Measurements from ENCODE around the gene DTNB. TPM values are rescaled to one million over a fixed set of nuclear protein-coding genes. Genes with fewer than 3 reads are reported as not detected.

The DTNB gene
- total and polyA plus RNA-seq, 8 donors, result 10.5 to 70.0 (median 33.7) TPM

- Histone ChIP-seq H3K4me3 (no peak overlapping the region), H3K27me3 (no peaks in the 10 kb centered on the region), H3K4me1 (peaks cover 0 to 5% (median 2%) of the 10 kb centered on the region in 4 donors), H3K9me3 (no peaks in the 10 kb centered on the region), H3K27ac (no peak overlapping the region), H3K36me3 (peaks cover 0 to 1% (median under 1%) of the 10 kb centered on the region in 4 donors)
- intact Hi-C loops (cut with DNase I; ENCODE audit: low total_unique reads), result no loop called here
- DNase-seq, result no peak
- WGBS, 5 donors, result 68 to 76% (median 71%) methylated on average over 3 of the region's 3 CpGs
- no peak for TF ChIP-seq EP300 (IDR thresholded peaks at IDR 0.05)
- TF ChIP-seq CTCF (IDR thresholded peaks at IDR 0.05), result no peak
- TF ChIP-seq POLR2A (IDR thresholded peaks at IDR 0.05), result no peak
- TF ChIP-seq POLR2AphosphoS5 (IDR thresholded peaks at IDR 0.05), result no peak
Measured at GRCh38 chr2:25585189-25585588, 88.2 kb downstream of the DTNB start.

DNA sequence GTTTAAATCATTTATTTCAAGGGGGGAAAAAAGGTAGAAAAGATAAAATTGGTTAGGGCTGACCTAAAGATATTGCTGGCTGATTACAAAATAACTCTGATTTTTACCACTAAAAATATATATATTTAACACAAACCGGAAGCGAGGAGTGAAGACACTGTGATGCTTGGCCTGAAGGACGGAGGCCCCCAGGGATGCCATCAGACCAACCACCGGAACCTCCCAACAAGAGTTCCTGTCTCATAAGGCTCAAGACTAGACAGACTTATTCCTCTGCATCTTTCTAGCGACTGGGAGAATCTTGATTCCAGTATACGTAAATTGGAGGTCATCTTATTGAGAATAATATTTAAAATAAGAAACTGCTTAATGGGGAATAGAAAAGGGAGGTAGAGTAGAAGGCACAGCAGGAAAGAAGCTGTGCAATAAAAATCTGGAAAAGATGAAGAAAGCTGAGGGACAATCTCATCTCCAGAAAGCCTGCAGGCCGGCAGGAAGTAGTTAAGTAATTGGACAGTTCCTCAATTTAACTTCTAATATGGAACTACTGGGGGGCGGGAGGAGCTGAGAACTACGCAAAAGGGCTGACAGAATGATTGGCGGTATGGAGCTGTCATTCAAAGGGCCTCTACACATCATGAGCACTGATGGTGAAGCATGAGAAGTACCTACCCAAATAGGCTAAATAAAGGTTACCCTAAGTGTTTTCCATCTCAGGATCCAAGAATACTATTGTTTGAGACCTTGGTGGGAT is 91.1 kb downstream of the DTNB start:
- Histone ChIP-seq H3K36me3 (peaks cover 0 to 8% (median 2%) of the 10 kb centered on the region in 4 donors), H3K27ac (no peak overlapping the region), H3K9me3 (no peaks in the 10 kb centered on the region), H3K27me3 (no peaks in the 10 kb centered on the region), H3K4me3 (no peak overlapping the region), H3K4me1 (peaks cover 0 to 5% (median 2%) of the 10 kb centered on the region in 4 donors)
- TF ChIP-seq CTCF (IDR thresholded peaks at IDR 0.05) (no peak), POLR2AphosphoS5 (IDR thresholded peaks at IDR 0.05) (no peak), POLR2A (IDR thresholded peaks at IDR 0.05) (no peak)
- intact Hi-C loops (cut with DNase I; ENCODE audit: low total_unique reads), result no loop called here
- DNase-seq, result no peak
- WGBS, 5 donors, result 90 to 95% (median 92%) methylated on average over 10 of the region's 10 CpGs

GRCh38 chr2:25576596-25576995 is 96.8 kb downstream of the DTNB start:
- no peak overlapping the region for H3K4me3 ChIP-seq
- WGBS, 5 donors, result 70 to 82% (median 81%) methylated on average over 7 of the region's 7 CpGs
- no peaks in the 10 kb centered on the region for H3K9me3 ChIP-seq
- DNase-seq, result no peak
- peaks cover 0 to 10% (median 6%) of the 10 kb centered on the region in 4 donors for H3K36me3 ChIP-seq
- no peak overlapping the region for H3K27ac ChIP-seq
- TF ChIP-seq CTCF (IDR thresholded peaks at IDR 0.05) (no peak), POLR2AphosphoS5 (IDR thresholded peaks at IDR 0.05) (no peak), POLR2A (IDR thresholded peaks at IDR 0.05) (no peak), EP300 (IDR thresholded peaks at IDR 0.05) (no peak)
- intact Hi-C loops (cut with DNase I; ENCODE audit: low total_unique reads), result no loop called here
- H3K27me3 ChIP-seq, result no peaks in the 10 kb centered on the region
- no peaks in the 10 kb centered on the region for H3K4me1 ChIP-seq

DNA sequence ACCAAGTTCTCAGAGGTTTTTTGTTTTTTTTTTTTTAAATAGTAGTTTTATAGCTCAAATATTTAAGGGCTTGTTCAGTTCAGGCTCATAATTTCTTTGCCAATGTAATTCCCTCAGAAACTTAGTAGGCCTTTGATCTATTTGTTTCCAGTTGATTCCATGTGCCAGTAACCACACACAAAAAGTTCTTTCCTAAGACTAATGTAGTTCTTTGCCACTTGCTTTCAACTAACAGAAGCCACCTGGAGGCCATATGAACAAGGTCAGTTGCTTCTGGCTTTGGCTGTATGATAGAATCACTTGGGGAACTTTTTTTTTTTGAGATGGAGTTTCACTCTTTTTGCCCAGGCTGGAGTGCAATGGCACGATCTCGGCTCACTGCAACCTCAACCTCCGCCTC is 100.7 kb downstream of the DTNB start:
- H3K9me3 ChIP-seq, result no peaks in the 10 kb centered on the region
- no peak overlapping the region for H3K27ac ChIP-seq
- 91 to 100% (median 96%) methylated on average over 3 of the region's 3 CpGs for WGBS, 5 donors
- TF ChIP-seq EP300 (IDR thresholded peaks at IDR 0.05) (no peak), POLR2A (IDR thresholded peaks at IDR 0.05) (no peak), POLR2AphosphoS5 (IDR thresholded peaks at IDR 0.05) (no peak), CTCF (IDR thresholded peaks at IDR 0.05) (no peak)
- peaks cover 0 to 2% (median 0%) of the 10 kb centered on the region in 4 donors for H3K4me1 ChIP-seq
- H3K27me3 ChIP-seq, result no peaks in the 10 kb centered on the region
- intact Hi-C loops (cut with DNase I; ENCODE audit: low total_unique reads), result no loop called here
- no peak for DNase-seq
- no peak overlapping the region for H3K4me3 ChIP-seq
- peaks cover 0 to 7% (median 5%) of the 10 kb centered on the region in 4 donors for H3K36me3 ChIP-seq
